Duodenal mucosa (tissue), 2 donors: ENCODE results near the gene NIPAL3.
"Not testable (repeated sequence)": the region's sequence is repeated elsewhere in the genome, so short reads cannot be mapped to it uniquely, and the experiment has no call there.

Experiments used
- H3K27ac ChIP-seq: one replicate; pipeline ENCODE4 v1.7.0; 2013; ENCODE audit warnings: low read depth, low read length
- H3K27me3 ChIP-seq, 2 donors: one replicate each; pipeline ENCODE4 v1.7.0; 2013; ENCODE audit warnings: low read length in 2 of 2, control low read depth in 1 of 2; ENCODE audit not compliant: insufficient read depth in 2 of 2, control insufficient read depth in 1 of 2
- H3K36me3 ChIP-seq, 2 donors: one replicate each; pipeline ENCODE4 v1.7.0; 2013; ENCODE audit warnings: low read length in 2 of 2, control low read depth in 1 of 2; ENCODE audit not compliant: insufficient read depth in 2 of 2, control insufficient read depth in 1 of 2
- H3K4me1 ChIP-seq, 2 donors: one replicate each; pipeline ENCODE4 v1.7.0; 2013; ENCODE audit warnings: low read length in 2 of 2, control low read depth in 1 of 2; ENCODE audit not compliant: insufficient read depth in 2 of 2, control insufficient read depth in 1 of 2
- H3K4me3 ChIP-seq, 2 donors: one replicate each; pipeline ENCODE4 v1.7.0; 2013; ENCODE audit warnings: low read length in 2 of 2, low read depth in 1 of 2
- H3K9ac ChIP-seq, 2 donors: one replicate each; pipeline ENCODE4 v1.7.0; 2013; ENCODE audit warnings: low read length in 2 of 2, low read depth in 1 of 2
- H3K9me3 ChIP-seq, 2 donors: one replicate each; pipeline ENCODE4 v1.7.0; 2013; ENCODE audit warnings: low read length in 2 of 2, control low read depth in 1 of 2; ENCODE audit not compliant: control insufficient read depth in 1 of 2

Gene NIPAL3

DNA sequence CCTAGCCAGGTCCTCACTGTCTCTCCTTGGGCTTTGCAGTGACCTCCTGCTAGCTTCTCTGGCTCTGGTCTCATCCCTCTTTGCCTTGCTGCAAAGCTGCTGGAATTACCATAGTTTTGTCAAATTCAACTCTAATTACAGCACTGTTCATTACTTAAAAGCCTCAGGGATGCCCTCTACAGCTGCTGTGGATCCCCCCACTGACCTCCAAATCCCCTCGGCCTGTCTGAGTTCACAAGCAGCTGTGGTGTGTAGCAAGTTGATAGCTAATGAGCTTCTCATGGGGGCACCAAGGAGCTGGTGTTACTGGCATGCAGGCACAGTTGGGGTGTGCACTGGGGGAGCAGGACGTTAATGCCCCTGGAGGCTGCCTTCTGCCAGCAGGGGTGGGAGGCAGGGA is 24.8 kb downstream of the NIPAL3 start:
- H3K36me3 ChIP-seq, result peaks cover 26 to 45% of the 10 kb centered on the region in 2 donors
- no peaks in the 10 kb centered on the region for H3K4me1 ChIP-seq
- no peaks in the 10 kb centered on the region for H3K9me3 ChIP-seq
- no peak overlapping the region for H3K27ac ChIP-seq
- H3K27me3 ChIP-seq, result no peaks in the 10 kb centered on the region
- H3K9ac ChIP-seq, result no peak overlapping the region
- H3K4me3 ChIP-seq, result no peak overlapping the region

DNA sequence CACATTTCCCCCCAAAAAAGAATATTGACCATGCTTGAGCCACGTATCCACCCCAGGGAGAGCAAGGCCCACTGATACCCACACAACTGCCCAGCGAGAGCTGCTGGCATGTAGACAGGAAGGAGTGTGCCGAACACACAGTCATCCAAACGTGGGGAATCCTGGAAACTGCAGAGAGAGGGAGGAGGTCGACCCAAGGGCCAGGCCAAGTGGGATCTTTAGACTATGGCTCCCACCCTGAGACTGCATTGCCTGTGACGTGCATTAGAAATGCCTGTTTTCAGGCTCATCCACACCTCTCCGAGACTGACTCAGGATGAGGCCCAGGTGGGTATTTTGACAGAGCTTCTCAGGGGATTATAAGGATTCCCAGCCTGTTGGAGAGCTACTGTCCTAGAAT is 25.9 kb downstream of the NIPAL3 start:
- no peaks in the 10 kb centered on the region for H3K9me3 ChIP-seq
- H3K27me3 ChIP-seq, result no peaks in the 10 kb centered on the region
- no peaks in the 10 kb centered on the region for H3K4me1 ChIP-seq
- peaks cover 26 to 45% of the 10 kb centered on the region in 2 donors for H3K36me3 ChIP-seq
- no peak overlapping the region for H3K9ac ChIP-seq
- no peak overlapping the region for H3K4me3 ChIP-seq
- no peak overlapping the region for H3K27ac ChIP-seq

DNA sequence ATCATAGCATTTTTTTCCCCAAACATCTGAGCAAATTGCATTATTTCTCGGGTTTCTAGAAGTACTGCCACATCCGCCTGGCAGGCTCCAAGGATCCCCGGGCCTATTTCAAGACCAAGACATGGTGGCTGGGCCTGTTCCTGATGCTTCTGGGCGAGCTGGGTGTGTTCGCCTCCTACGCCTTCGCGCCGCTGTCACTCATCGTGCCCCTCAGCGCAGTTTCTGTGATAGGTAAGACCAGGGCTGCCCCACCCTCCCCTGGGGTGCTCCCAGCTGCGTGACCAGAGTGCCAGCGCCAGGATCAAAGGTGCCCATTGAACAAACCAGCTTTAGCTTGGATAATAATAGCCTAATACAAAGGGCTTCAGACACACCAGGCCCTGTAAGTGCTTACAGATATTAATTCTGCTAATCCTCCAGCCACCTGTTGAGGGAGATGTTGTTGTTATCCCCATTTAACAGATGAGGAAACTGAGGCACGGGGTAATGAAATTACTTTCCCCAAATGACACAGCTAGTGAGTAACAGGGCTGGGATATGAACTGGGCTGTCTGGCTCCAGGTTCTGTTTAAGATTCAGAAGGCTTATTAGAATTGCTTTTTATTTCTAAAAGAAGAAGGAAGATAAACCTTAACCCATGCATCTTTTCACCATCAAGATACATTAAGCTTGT is 26.5 kb downstream of the NIPAL3 start:
- Histone ChIP-seq H3K36me3 (peaks cover 26 to 47% of the 10 kb centered on the region in 2 donors), H3K4me1 (no peaks in the 10 kb centered on the region), H3K27ac (no peak overlapping the region), H3K9me3 (no peaks in the 10 kb centered on the region), H3K4me3 (no peak overlapping the region), H3K27me3 (no peaks in the 10 kb centered on the region), H3K9ac (no peak overlapping the region)

DNA sequence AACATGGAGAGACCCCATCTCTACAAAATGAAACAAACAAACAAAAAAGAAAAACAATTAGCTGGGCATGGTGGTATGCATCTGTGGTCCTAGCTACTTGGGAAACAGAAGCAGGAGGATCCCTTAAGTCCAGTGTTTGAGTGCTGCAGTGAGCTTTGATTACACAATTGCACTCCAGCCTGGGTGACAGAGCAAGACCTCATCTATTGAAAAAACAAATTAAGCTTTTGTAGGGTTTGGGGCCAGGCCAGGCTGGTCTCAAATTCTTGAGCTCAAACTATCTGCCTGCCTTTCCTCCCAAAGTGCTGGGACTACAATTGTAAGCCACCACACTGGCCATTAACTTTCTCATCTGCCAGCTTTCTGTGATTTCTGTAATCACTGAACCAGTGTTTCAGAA is 27.2 kb downstream of the NIPAL3 start:
- no peaks in the 10 kb centered on the region for H3K9me3 ChIP-seq
- no peak overlapping the region for H3K27ac ChIP-seq
- H3K27me3 ChIP-seq, result no peaks in the 10 kb centered on the region
- peaks cover 21 to 47% of the 10 kb centered on the region in 2 donors for H3K36me3 ChIP-seq
- no peak overlapping the region for H3K4me3 ChIP-seq
- no peak overlapping the region for H3K9ac ChIP-seq
- no peaks in the 10 kb centered on the region for H3K4me1 ChIP-seq

DNA sequence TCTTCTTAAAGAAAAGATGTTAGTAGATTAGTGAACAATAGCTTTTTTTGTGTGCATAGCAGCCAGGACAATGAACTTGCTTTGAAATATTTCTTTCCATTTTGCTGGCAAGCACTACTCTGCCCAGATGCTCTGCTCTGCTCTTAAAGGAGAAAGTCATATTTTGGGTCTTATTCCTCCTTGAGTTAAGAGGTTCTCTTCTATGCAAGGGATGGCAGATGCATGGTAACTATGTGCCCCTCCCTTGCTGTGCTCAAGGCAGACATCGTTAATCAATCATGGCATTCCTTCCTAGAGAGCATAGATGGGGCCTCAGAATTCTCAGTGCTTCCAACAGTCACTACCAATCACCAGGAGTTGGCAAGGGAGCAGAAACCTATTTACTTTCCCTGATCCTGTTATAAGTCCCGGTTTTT is 27.6 kb downstream of the NIPAL3 start:
- no peaks in the 10 kb centered on the region for H3K4me1 ChIP-seq
- no peak overlapping the region for H3K27ac ChIP-seq
- peaks cover 21 to 47% of the 10 kb centered on the region in 2 donors for H3K36me3 ChIP-seq

DNA sequence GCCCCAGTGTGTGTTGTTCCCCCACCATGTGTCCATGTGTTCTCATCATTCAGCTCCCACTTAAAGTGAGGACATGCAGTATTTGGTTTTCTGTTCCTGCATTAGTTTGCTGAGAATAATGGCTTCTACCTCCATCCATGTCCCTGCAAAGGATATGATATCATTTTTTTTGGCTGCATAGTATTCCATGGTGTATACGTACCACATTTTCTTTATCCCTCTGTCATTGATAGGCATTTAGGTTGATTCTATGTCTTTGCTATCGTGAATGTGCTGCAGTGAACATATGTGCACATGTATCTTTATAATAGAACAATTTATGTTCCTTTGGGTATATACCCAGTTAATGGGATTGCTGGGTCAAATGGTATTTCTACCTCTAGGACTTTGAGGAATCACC is 30.8 kb downstream of the NIPAL3 start:
- H3K4me3 ChIP-seq, H3K9me3 ChIP-seq, H3K27me3 ChIP-seq, H3K4me1 ChIP-seq, H3K27ac ChIP-seq, H3K9ac ChIP-seq: not testable (repeated sequence)
- peaks cover 29 to 55% of the 10 kb centered on the region in 2 donors for H3K36me3 ChIP-seq

More for the DNA sequence above, 27.6 kb downstream of the NIPAL3 start:
- H3K9ac ChIP-seq, result no peak overlapping the region
- H3K27me3 ChIP-seq, result no peaks in the 10 kb centered on the region
- H3K9me3 ChIP-seq, result no peaks in the 10 kb centered on the region
- H3K4me3 ChIP-seq, result no peak overlapping the region

DNA sequence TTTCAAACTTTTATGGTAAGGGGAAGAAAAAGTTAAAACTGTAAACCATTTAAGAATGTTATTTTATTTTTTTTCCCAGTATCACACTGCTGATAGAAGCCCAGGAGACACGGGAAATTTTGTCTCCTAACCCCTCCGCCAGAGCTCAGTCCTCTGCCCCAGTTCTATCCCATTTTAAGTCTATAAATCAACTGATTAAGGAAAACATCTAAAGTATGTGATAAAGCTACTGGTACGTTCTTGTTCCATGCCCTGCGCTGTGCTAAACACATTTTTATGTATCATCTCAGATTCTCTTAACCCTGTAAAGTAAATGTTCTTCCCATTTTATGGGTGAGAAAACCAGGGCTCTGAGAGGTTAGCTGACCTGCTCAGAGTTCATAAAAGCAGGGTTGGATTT is 34.7 kb downstream of the NIPAL3 start:
- H3K27ac ChIP-seq, result no peak overlapping the region
- no peak overlapping the region for H3K9ac ChIP-seq
- no peaks in the 10 kb centered on the region for H3K4me1 ChIP-seq
- H3K4me3 ChIP-seq, result no peak overlapping the region
- no peaks in the 10 kb centered on the region for H3K27me3 ChIP-seq
- H3K36me3 ChIP-seq, result peaks cover 27 to 57% of the 10 kb centered on the region in 2 donors
- H3K9me3 ChIP-seq, result no peaks in the 10 kb centered on the region

DNA sequence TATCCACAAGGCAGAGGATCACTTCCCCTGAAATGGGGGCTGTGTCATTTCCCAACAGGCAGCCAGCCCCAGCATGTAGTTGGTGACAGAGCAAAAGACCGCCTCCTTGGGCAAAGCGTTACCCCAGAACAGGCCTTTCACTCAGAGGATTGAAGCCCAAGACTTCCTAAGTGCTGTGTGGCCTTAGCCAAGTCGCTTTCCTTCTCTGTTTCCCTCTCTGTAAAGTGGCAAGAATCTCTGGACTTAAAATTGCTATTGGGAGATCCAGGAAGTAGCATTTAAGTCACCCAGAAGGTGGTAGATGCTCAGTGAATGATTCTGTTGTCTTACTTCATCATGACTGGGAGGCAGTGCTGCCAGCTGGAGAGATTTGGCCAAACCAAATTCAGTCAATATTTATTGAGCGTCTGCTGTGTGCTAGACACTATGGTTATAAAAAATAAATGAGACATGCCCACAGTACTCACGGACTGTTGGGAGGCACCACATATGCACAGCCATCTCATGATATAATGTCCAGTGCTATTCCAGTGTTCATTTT is 35.3 kb downstream of the NIPAL3 start:
- H3K9ac ChIP-seq, result no peak overlapping the region
- no peaks in the 10 kb centered on the region for H3K4me1 ChIP-seq
- no peaks in the 10 kb centered on the region for H3K27me3 ChIP-seq
- H3K9me3 ChIP-seq, result no peaks in the 10 kb centered on the region
- H3K27ac ChIP-seq, result no peak overlapping the region
- no peak overlapping the region for H3K4me3 ChIP-seq
- H3K36me3 ChIP-seq, result peaks cover 30 to 63% of the 10 kb centered on the region in 2 donors

DNA sequence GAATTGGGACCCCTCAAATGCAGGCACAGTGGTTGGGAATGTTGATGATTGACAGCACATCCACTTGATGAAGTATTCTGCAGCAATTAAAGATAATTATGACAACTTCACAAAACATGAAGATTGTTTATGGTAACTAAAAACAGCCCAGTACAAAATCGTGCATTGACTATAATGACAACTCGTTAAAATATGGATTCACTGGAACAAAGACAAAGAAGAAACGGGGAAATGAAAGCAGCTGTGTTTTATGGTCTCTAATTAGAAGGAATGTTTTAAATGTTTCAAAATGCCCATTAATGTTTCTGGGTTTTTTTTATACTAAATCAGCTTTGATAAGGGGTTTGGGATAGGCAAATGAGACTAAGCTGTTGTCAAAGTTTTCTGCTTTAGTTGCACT is 36.1 kb downstream of the NIPAL3 start:
- H3K9ac ChIP-seq, result no peak overlapping the region
- H3K27ac ChIP-seq, result no peak overlapping the region
- H3K27me3 ChIP-seq, result no peaks in the 10 kb centered on the region
- no peaks in the 10 kb centered on the region for H3K4me1 ChIP-seq
- no peak overlapping the region for H3K4me3 ChIP-seq
- H3K36me3 ChIP-seq, result peaks cover 32 to 64% of the 10 kb centered on the region in 2 donors
- H3K9me3 ChIP-seq, result no peaks in the 10 kb centered on the region

DNA sequence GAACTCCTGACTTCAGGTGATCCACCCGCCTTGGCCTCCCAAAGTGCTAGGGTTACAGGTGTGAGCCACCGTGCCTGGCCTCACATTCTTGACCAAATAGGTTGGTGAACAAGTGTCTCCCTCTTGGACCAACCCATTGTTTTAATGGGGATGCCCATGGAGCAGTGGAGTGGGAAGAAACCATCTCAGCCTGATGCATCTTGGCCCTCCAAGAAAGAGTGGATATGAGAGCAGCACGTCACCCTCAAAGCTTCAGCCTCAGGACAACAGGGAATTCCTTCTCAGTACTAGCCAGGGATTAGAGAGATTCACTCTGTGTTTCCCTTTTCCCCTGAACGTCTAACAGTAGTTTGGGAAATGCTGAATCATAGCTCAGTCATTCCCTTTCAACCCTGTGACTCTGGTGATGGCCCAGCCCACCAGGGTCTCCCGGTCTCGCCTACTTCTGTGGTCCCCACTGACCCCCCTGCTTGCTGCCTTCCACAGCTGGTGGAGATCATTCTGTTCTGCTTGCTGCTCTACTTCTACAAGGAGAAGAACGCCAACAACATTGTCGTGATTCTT is 37.4 kb downstream of the NIPAL3 start:
- H3K4me3 ChIP-seq, result no peak overlapping the region
- no peaks in the 10 kb centered on the region for H3K27me3 ChIP-seq
- no peak overlapping the region for H3K9ac ChIP-seq
- no peak overlapping the region for H3K27ac ChIP-seq
- H3K36me3 ChIP-seq, result peaks cover 35 to 77% of the 10 kb centered on the region in 2 donors
- no peaks in the 10 kb centered on the region for H3K9me3 ChIP-seq
- H3K4me1 ChIP-seq, result no peaks in the 10 kb centered on the region
